Upper lobe of left lung (tissue), 6 donors: ENCODE results near the gene SSBP3. TPM values are rescaled to one million over a fixed set of nuclear protein-coding genes. Genes with fewer than 3 reads are reported as not detected.

Experiments used
- ATAC-seq, 2 donors: fragments of 200-7000 bp; cut with Tn5 transposase; one replicate each; pipeline ENCODE4 v1.9.1; 2022; ENCODE audit warnings: mild to moderate bottlenecking in 2 of 2, moderate library complexity in 2 of 2; ENCODE audit not compliant: low FRiP score in 2 of 2
- DNase-seq, 2 donors: peaks; one replicate each; pipeline ENCODE4 v3.0.0-alpha.2; 2019 to 2020
- H3K27ac ChIP-seq, 4 donors: fragments of 200-600 bp; sonication (generic); one replicate each; pipeline ENCODE4 v1.5.1; 2016 to 2019
- H3K27me3 ChIP-seq, 4 donors: fragments of 200-600 bp; sonication (generic); one replicate each; pipeline ENCODE4 v1.5.1; 2017 to 2019
- H3K36me3 ChIP-seq, 4 donors: fragments of 200-600 bp; sonication (generic); one replicate each; pipeline ENCODE4 v1.5.1; 2016 to 2019
- H3K4me1 ChIP-seq, 4 donors: fragments of 200-600 bp; sonication (generic); one replicate each; pipeline ENCODE4 v1.5.1; 2018 to 2019
- H3K4me3 ChIP-seq, 4 donors: fragments of 200-600 bp; sonication (generic); one replicate each; pipeline ENCODE4 v1.5.1; 2017 to 2019; ENCODE audit warnings: mild to moderate bottlenecking in 2 of 4, moderate library complexity in 1 of 4
- H3K9me3 ChIP-seq, 4 donors: fragments of 200-600 bp; sonication (generic); one replicate each; pipeline ENCODE4 v1.5.1; 2018 to 2019
- CTCF ChIP-seq, 6 experiments: fragments of 450-650 bp in 4 of 6; fragments of 200-600 bp in 2 of 6; sonication (generic) in 2 of 6; IDR thresholded peaks; one replicate each; pipeline ENCODE4 v1.5.1; 2016 to 2019; ENCODE audit warnings: antibody characterized with exemption in 6 of 6
- EP300 ChIP-seq, 4 donors: sonication (generic); formaldehyde crosslinking; IDR thresholded peaks; one replicate each; pipeline ENCODE4 v1.5.1; 2017; ENCODE audit warnings: antibody characterized with exemption in 4 of 4, control low read depth in 2 of 4
- POLR2A ChIP-seq, 4 donors: fragments of 450-650 bp; IDR thresholded peaks; one replicate each; pipeline ENCODE4 v1.5.1; 2016 to 2017; ENCODE audit warnings: antibody characterized with exemption in 4 of 4, mild to moderate bottlenecking in 2 of 4
- POLR2AphosphoS5 ChIP-seq, 2 donors: sonication (generic); formaldehyde crosslinking; IDR thresholded peaks; one replicate each; pipeline ENCODE4 v1.5.1; 2017; ENCODE audit warnings: antibody characterized with exemption in 2 of 2
- WGBS, 2 donors: methylation state at CpG; one replicate each; pipeline ENCODE4 v1.1.5; 2017 to 2018; 5-methylcytosine and 5-hydroxymethylcytosine counted together
- total RNA-seq, 6 donors: library from RNA; depleted of rRNA in 4 of 6; stranded (reverse); fragments of >200 nt in 4 of 6; gene quantifications; one replicate each; pipeline versions ENCODE4 v1.1.0 to v1.2.1, GENCODE V29; 2016 to 2021
- donor health status: DM: no; HTN: no; CAD: no; lungs with moderate emphysema.
- donor health status: DM: no; HTN: yes; CAD: no; lungs with severe emphysema.

SSBP3 gene
- total RNA-seq, 6 donors from 2014 or later, result 17.8 to 35.6 (median 26.4) TPM

- 90 to 93% methylated on average over 15 to 16 of the region's 16 CpGs for WGBS, 2 donors
Observed at GRCh38 chr1:54223441-54224202, 182.6 kb downstream of the SSBP3 start.

GRCh38 chr1:54222711-54223110 lies 183.5 kb downstream of the SSBP3 start:
- no peak overlapping the region for H3K27ac ChIP-seq
- H3K4me1 ChIP-seq, result peaks cover 8 to 25% (median 15%) of the 10 kb centered on the region in 4 donors
- ATAC-seq (no peak), DNase-seq (no peak)
- peaks cover 2 to 36% (median 16%) of the 10 kb centered on the region in 4 donors for H3K36me3 ChIP-seq
- H3K27me3 ChIP-seq, result no peaks in the 10 kb centered on the region
- H3K9me3 ChIP-seq, result no peaks in the 10 kb centered on the region
- no peak for TF ChIP-seq POLR2AphosphoS5 (IDR thresholded peaks at IDR 0.05)
- no peak for TF ChIP-seq CTCF (IDR thresholded peaks at IDR 0.05)
- no peak for TF ChIP-seq EP300 (IDR thresholded peaks at IDR 0.05)
- no peak for TF ChIP-seq POLR2A (IDR thresholded peaks at IDR 0.05)
- WGBS, 2 donors, result 73 to 77% methylated on average over 6 of the region's 6 CpGs
- no peak overlapping the region for H3K4me3 ChIP-seq

More at GRCh38 chr1:54223441-54224202, 182.6 kb downstream of the SSBP3 start:
- H3K4me1 ChIP-seq, result peaks cover 8 to 23% (median 15%) of the 10 kb centered on the region in 4 donors
- no peaks in the 10 kb centered on the region for H3K27me3 ChIP-seq
- ATAC-seq (no peak), DNase-seq (no peak)
- TF ChIP-seq POLR2A (IDR thresholded peaks at IDR 0.05) (no peak), POLR2AphosphoS5 (IDR thresholded peaks at IDR 0.05) (no peak), CTCF (IDR thresholded peaks at IDR 0.05) (no peak), EP300 (IDR thresholded peaks at IDR 0.05) (no peak)
- no peak overlapping the region for H3K27ac ChIP-seq
- no peak overlapping the region for H3K4me3 ChIP-seq
- H3K36me3 ChIP-seq, result peaks cover 0 to 30% (median 12%) of the 10 kb centered on the region in 4 donors
- no peaks in the 10 kb centered on the region for H3K9me3 ChIP-seq

- no peak overlapping the region for H3K27ac ChIP-seq
- no peak for DNase-seq
- H3K36me3 ChIP-seq, result peaks cover 10 to 40% (median 24%) of the 10 kb centered on the region in 4 donors
Observed at GRCh38 chr1:54221867-54222484, 184.2 kb downstream of the SSBP3 start.

GRCh38 chr1:54221113-54221834 lies 184.9 kb downstream of the SSBP3 start:
- Histone ChIP-seq H3K36me3 (peaks cover 15 to 47% (median 31%) of the 10 kb centered on the region in 4 donors), H3K9me3 (no peaks in the 10 kb centered on the region), H3K4me3 (no peak overlapping the region), H3K27me3 (no peaks in the 10 kb centered on the region), H3K4me1 (peaks cover 8 to 18% (median 13%) of the 10 kb centered on the region in 4 donors), H3K27ac (peak overlapping the region in 2 of 4 donors; percentile 21 to 34)
- WGBS, 2 donors, result 89 to 96% methylated on average over 12 of the region's 12 CpGs
- ATAC-seq, result no peak
- no peak for DNase-seq
- no peak for TF ChIP-seq POLR2A (IDR thresholded peaks at IDR 0.05)
- TF ChIP-seq CTCF (IDR thresholded peaks at IDR 0.05), result no peak
- TF ChIP-seq POLR2AphosphoS5 (IDR thresholded peaks at IDR 0.05), result no peak
- TF ChIP-seq EP300 (IDR thresholded peaks at IDR 0.05), result no peak

More at GRCh38 chr1:54221867-54222484, 184.2 kb downstream of the SSBP3 start:
- Histone ChIP-seq H3K4me1 (peaks cover 8 to 18% (median 13%) of the 10 kb centered on the region in 4 donors), H3K4me3 (no peak overlapping the region), H3K9me3 (no peaks in the 10 kb centered on the region), H3K27me3 (no peaks in the 10 kb centered on the region)
- TF ChIP-seq POLR2AphosphoS5 (IDR thresholded peaks at IDR 0.05) (no peak), EP300 (IDR thresholded peaks at IDR 0.05) (no peak), POLR2A (IDR thresholded peaks at IDR 0.05) (no peak), CTCF (IDR thresholded peaks at IDR 0.05) (no peak)
- WGBS, 2 donors, result 87 to 94% methylated on average over 5 to 7 of the region's 7 CpGs
- no peak for ATAC-seq
